Measurements from ENCODE around the gene C16orf89. TPM values are rescaled to one million over a fixed set of nuclear protein-coding genes. Genes with fewer than 3 reads are reported as not detected.

C16orf89 gene
- polyA plus RNA-seq, 3 donors: 6.8 to 25.6 (median 19.9) TPM

- 69 to 75% (median 71%) methylated on average over 6 of the region's 6 CpGs for WGBS, 3 donors
- H3K27ac ChIP-seq (ENCODE audit: low read depth, low read length): no peak overlapping the region
These were observed 48.6 kb downstream of the C16orf89 start for GRCh38 chr16:5016967-5017677.

- WGBS, 3 donors: 90 to 94% (median 93%) methylated on average over 4 of the region's 4 CpGs
These were observed 49.9 kb downstream of the C16orf89 start for GRCh38 chr16:5015887-5016286.

GRCh38 chr16:5015351-5015750, 50.4 kb downstream of the C16orf89 start:
- WGBS, 3 donors: 59 to 76% (median 66%) methylated on average over 4 of the region's 4 CpGs
- no peak overlapping the region for H3K27ac ChIP-seq (ENCODE audit: low read depth, low read length)

More at GRCh38 chr16:5015887-5016286, 49.9 kb downstream of the C16orf89 start:
- H3K27ac ChIP-seq (ENCODE audit: low read depth, low read length): no peak overlapping the region

GRCh38 chr16:5012887-5013286, 52.9 kb downstream of the C16orf89 start:
- 73 to 81% (median 79%) methylated on average over 6 of the region's 6 CpGs for WGBS, 3 donors
- H3K27ac ChIP-seq (ENCODE audit: low read depth, low read length): no peak overlapping the region

GRCh38 chr16:5011637-5012036, 54.1 kb downstream of the C16orf89 start:
- WGBS, 3 donors: 44 to 67% (median 50%) methylated on average over 4 of the region's 4 CpGs
- no peak overlapping the region for H3K27ac ChIP-seq (ENCODE audit: low read depth, low read length)

GRCh38 chr16:5010576-5011329, 55.0 kb downstream of the C16orf89 start:
- 38 to 54% (median 53%) methylated on average over 15 of the region's 15 CpGs for WGBS, 3 donors
- H3K27ac ChIP-seq (ENCODE audit: low read depth, low read length): no peak overlapping the region

GRCh38 chr16:5008311-5008731, 57.4 kb downstream of the C16orf89 start:
- 84 to 87% (median 87%) methylated on average over 18 of the region's 18 CpGs for WGBS, 3 donors
- no peak overlapping the region for H3K27ac ChIP-seq (ENCODE audit: low read depth, low read length)

- 88 to 90% (median 89%) methylated on average over 9 to 10 of the region's 10 CpGs for WGBS, 3 donors
- H3K27ac ChIP-seq (ENCODE audit: low read depth, low read length): no peak overlapping the region
These were observed 58.5 kb downstream of the C16orf89 start for GRCh38 chr16:5007256-5007655.

GRCh38 chr16:5006348-5007193, 59.2 kb downstream of the C16orf89 start:
- WGBS, 3 donors: 71 to 82% (median 78%) methylated on average over 22 of the region's 22 CpGs

GRCh38 chr16:5005916-5006315, 59.8 kb downstream of the C16orf89 start:
- no peak overlapping the region for H3K27ac ChIP-seq (ENCODE audit: low read depth, low read length)
- 61 to 75% (median 63%) methylated on average over 4 of the region's 4 CpGs for WGBS, 3 donors

More at GRCh38 chr16:5006348-5007193, 59.2 kb downstream of the C16orf89 start:
- no peak overlapping the region for H3K27ac ChIP-seq (ENCODE audit: low read depth, low read length)

- 68 to 76% (median 73%) methylated on average over 5 of the region's 5 CpGs for WGBS, 3 donors
- H3K27ac ChIP-seq (ENCODE audit: low read depth, low read length): no peak overlapping the region
These were observed 61.4 kb downstream of the C16orf89 start for GRCh38 chr16:5004311-5004710.

GRCh38 chr16:5003828-5004227, 61.9 kb downstream of the C16orf89 start:
- no peak overlapping the region for H3K27ac ChIP-seq (ENCODE audit: low read depth, low read length)
- 92 to 94% (median 93%) methylated on average over 10 of the region's 10 CpGs for WGBS, 3 donors

GRCh38 chr16:5003211-5003610, 62.5 kb downstream of the C16orf89 start:
- H3K27ac ChIP-seq (ENCODE audit: low read depth, low read length): no peak overlapping the region
- WGBS, 3 donors: 80 to 82% (median 81%) methylated on average over 12 of the region's 12 CpGs

GRCh38 chr16:5002699-5003143, 63.0 kb downstream of the C16orf89 start:
- WGBS, 3 donors: 58 to 82% (median 77%) methylated on average over 3 of the region's 3 CpGs
- H3K27ac ChIP-seq (ENCODE audit: low read depth, low read length): no peak overlapping the region

GRCh38 chr16:5001986-5002385, 63.8 kb downstream of the C16orf89 start:
- 66 to 72% (median 68%) methylated on average over 6 of the region's 6 CpGs for WGBS, 3 donors
- no peak overlapping the region for H3K27ac ChIP-seq (ENCODE audit: low read depth, low read length)

GRCh38 chr16:5001571-5001970, 64.2 kb downstream of the C16orf89 start:
- no peak overlapping the region for H3K27ac ChIP-seq (ENCODE audit: low read depth, low read length)
- 50 to 78% (median 54%) methylated on average over 7 of the region's 7 CpGs for WGBS, 3 donors

GRCh38 chr16:5000573-5001001, 65.2 kb downstream of the C16orf89 start:
- whole genome bisulfite sequencing, 3 donors: 85 to 88% (median 88%) methylated on average over 19 of the region's 19 CpGs
- H3K27ac ChIP-seq (ENCODE audit: low read depth, low read length): no peak overlapping the region

- WGBS, 3 donors: 71 to 78% (median 75%) methylated on average over 17 of the region's 18 CpGs
- H3K27ac ChIP-seq (ENCODE audit: low read depth, low read length): no peak overlapping the region
These were observed 70.9 kb downstream of the C16orf89 start for GRCh38 chr16:4994719-4995434.

Data from adipose tissue (tissue), 3 donors.